SIG-M5 (cell line): ENCODE measurements around the gene LAT.
"Not testable (repeated sequence)": the region's sequence is repeated elsewhere in the genome, so short reads cannot be mapped to it uniquely, and the experiment has no call there.

ENCODE experiments used
- DNase-seq: peaks from one replicate; lab custom pipeline; 2025; lab: John Stamatoyannopoulos, UW

The LAT gene, protein sequence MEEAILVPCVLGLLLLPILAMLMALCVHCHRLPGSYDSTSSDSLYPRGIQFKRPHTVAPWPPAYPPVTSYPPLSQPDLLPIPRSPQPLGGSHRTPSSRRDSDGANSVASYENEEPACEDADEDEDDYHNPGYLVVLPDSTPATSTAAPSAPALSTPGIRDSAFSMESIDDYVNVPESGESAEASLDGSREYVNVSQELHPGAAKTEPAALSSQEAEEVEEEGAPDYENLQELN

GRCh38 chr16:28984619-28985135 is at the start of gene LAT:
LAT (plus strand) TSS chr16:28985052; CDS start chr16:28985418, 366 bp downstream.
- DNase-seq = no peak

DNA sequence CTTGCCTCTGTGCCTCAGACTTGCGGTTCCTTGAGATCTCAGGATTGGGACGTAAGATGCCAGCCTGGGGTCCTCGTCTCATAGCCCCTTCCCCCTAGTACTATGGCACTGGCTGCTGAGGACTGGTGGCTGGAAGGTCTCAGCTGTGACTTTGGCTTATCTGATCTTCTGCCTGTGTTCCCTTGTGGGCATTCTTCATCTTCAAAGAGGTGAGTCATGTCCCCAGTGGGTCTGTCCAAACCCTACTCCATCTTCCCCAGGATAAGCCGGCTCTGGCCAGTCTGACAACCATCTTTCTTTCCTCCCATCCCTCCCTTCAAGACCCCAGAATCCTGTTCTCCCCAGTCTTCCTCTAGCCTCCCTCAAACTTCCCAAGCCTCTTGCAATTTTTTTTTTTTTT is 49.5 kb upstream of the LAT start:
- DNase-seq = no peak

- peak; percentile 66 for DNase-seq
These were observed 48.7 kb upstream of the LAT start for GRCh38 chr16:28935924-28936783.

GRCh38 chr16:28936784-28937155 is 48.1 kb upstream of the LAT start:
- DNase-seq = no peak

DNA sequence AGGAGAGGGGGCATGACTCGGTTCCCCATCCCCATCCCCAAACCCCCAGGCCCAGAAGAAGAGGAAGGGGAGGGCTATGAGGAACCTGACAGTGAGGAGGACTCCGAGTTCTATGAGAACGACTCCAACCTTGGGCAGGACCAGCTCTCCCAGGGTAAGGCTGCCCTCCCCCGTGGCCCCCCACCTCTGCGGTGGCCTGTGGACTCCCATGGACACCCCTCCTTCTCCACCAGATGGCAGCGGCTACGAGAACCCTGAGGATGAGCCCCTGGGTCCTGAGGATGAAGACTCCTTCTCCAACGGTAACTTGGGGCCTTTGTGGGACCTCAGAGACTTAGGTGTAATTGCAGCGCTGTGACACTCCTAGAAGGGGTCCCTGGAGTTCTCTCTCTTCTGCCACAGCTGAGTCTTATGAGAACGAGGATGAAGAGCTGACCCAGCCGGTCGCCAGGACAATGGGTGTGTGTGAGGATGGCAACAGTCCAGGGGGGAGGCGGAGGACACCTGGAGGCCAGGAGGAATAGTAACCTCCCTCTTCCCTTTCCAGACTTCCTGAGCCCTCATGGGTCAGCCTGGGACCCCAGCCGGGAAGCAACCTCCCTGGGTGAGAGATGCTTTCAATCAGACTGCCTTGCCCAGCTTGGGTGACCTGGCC is 47.5 kb upstream of the LAT start:
- no peak for DNase-seq

DNA sequence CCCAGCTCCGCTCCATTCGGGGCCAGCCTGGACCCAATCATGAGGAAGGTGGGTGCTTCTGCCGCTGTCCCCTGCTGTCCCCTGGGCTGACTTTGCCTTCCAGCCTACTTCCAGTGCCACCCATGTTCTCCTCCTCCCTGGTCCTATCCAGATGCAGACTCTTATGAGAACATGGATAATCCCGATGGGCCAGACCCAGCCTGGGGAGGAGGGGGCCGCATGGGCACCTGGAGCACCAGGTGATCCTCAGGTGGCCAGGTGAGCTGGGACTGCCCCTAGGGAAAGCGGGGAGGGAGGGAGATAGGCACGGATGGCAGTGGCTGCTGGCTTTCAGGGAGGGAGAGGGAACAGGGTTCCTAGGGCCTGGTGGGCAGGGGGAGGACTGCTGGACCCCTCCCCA is 46.1 kb upstream of the LAT start:
- no peak for DNase-seq

DNA sequence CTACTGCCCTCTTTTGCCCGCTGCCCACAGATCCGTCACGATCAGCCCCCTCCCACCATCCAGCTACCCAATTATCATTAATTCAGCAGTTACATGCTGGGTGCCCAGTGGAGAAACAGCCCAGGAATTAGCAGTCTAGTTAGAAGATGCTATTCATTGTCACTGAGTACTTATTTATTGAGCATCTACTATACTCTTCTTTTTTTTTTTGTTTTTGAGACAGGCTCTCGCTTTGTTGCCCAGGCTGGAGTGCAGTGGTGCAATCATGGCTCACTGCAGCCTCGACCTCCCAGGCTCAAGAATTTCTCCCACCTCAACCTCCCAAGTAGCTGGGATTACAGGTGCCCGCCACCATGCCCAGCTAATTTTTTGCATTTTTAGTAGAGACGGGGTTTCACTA is 45.0 kb upstream of the LAT start:
- not testable (repeated sequence) for DNase-seq

DNA sequence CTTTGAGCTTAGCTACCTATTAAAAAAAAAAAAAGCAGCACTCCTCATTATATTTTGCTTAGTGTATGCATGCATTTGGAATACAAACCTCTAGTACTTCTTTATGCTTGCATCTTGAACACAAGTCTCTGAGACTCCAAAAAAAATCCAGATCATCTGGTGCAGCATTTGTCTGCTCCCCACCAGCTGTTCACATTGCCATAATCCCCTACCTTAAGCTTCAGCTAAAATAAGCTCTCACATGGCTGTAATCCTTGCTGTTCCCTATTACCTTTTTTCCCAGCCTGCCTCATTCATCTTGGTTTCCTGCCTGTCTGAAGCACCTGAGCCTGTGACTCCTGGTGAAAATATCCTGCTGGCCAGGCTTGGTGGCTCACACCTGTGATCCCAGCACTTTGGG is 41.6 kb upstream of the LAT start:
- no peak for DNase-seq

- DNase-seq = no peak
These were observed 38.2 kb upstream of the LAT start for GRCh38 chr16:28946681-28947080.

- peak; percentile 95 for DNase-seq
These were observed 34.0 kb upstream of the LAT start, which contains the start of gene NFATC2IP for GRCh38 chr16:28950648-28951409. NFATC2IP (plus strand) TSS chr16:28950937; CDS start chr16:28951012, 75 bp downstream.

- no peak for DNase-seq
These were observed 33.4 kb upstream of the LAT start for GRCh38 chr16:28951410-28951943.

DNA sequence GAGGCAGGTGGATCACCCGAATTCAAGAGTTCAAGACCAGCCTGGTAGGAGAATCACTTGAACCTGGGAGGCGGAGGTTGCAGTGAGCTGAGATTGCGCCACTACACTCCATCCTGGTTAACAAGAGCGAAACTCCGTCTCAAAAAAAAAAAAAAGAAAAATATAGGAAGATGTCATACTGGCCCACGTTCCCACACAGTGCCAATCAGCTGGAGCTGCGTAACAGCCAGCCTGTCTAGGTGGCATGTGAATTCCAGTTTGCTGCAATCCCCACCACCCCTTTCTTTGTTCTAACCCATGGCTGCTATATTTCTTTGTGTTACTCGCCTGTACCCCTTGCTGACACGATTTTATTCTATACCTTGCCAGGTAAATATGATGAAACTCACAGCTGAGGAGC is 26.6 kb upstream of the LAT start:
- DNase-seq = no peak

- no peak for DNase-seq
These were observed 26.0 kb upstream of the LAT start for GRCh38 chr16:28958836-28959235.

GRCh38 chr16:28964072-28964471 is 20.8 kb upstream of the LAT start:
- DNase-seq = no peak

DNA sequence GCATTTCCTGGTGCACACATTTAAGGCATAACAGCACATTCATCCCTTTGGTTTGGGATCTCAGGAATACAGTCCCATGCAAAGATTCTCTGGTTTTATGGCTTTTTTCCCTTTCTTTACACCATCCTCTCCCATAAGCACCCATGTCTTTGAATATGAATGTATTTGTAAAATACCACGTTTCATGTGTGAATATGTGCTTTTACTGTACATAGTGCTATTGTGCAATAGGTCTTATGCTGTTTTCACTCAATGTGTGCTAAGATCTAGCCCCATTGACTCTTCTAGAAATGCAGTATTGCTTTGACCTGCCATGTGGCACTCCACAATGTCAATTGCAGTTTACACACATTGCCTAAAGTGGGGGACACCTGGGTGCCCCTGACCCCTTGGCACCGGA is 20.4 kb upstream of the LAT start:
- DNase-seq = no peak

- no peak for DNase-seq
These were observed 17.7 kb upstream of the LAT start for GRCh38 chr16:28967156-28967555.

DNA sequence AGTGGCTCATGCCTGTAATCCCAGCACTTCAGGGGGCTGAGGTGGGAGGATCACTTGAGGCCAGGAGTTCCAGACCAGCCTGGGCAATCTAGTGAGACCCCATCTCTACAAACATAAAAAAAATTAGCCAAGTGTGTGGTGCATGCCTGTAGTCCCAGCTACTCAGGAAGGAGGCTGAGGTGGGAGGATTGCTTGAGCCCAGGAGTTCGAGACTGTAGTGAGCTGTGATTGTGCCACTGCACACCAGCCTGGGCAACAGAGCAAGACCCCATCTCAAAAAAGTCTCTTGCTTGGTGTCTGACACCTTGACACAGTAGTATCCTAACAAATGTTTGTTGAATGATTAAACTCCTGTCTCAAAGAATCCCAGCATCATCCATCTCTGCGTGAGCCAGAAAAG is 15.2 kb upstream of the LAT start:
- DNase-seq = not testable (repeated sequence)

- DNase-seq = no peak
These were observed 10.8 kb upstream of the LAT start for GRCh38 chr16:28974007-28974436.

GRCh38 chr16:28974437-28975157 is 10.3 kb upstream of the LAT start, which contains the start of gene SPNS1:
SPNS1 (plus strand) TSS chr16:28974778; CDS start chr16:28975152, 374 bp downstream.
- peak; percentile 60 for DNase-seq

DNA sequence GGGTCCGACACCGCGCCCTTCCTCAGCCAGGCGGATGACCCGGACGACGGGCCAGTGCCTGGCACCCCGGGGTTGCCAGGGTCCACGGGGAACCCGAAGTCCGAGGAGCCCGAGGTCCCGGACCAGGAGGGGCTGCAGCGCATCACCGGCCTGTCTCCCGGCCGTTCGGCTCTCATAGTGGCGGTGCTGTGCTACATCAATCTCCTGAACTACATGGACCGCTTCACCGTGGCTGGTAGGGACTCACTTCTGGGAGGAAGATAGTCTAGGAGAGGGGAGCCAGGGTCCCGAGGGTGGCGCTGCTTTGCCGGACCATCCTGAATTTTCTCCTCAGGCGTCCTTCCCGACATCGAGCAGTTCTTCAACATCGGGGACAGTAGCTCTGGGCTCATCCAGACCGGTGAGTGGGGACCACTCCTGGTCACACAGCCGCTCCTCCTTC is 9.7 kb upstream of the LAT start:
- DNase-seq = no peak
